Daoy (cell line): ENCODE data around the gene GIPR. TPM values are rescaled to one million over a fixed set of nuclear protein-coding genes. Genes with fewer than 3 reads are reported as not detected.

ENCODE experiments used
- DNase-seq: peaks from one replicate; pipeline ENCODE4 v3.0.0-alpha.2; 2015; ENCODE audit warnings: low read depth
- total RNA-seq: library from RNA; depleted of rRNA; stranded (reverse); fragments of >200 nt; shearing (Covaris generic); gene quantifications from 2 replicates; pipeline ENCODE4 v1.2.3, GENCODE V29; 2014; rRNA removed

Gene GIPR
- total RNA-seq, 1 experiment from 2014 or later = not detected

- DNase-seq = peak; percentile 99
Measured at GRCh38 chr19:45730368-45731288, 62.6 kb downstream of the GIPR start, which contains the start of gene FBXO46. FBXO46 (minus strand) TSS chr19:45730896; CDS start chr19:45713495, 17,401 bp downstream.

Other genes with a start within 250 kb of the GIPR start
- 121 and 154 TPM in 2 replicates for gene ERCC1, start 244.3 kb upstream of the GIPR start, total RNA-seq
- 0.80 and 0.83 TPM in 2 replicates for gene FOSB, start 200.2 kb upstream of the GIPR start, total RNA-seq
- gene RTN2, start 171.2 kb upstream of the GIPR start, total RNA-seq = 0.98 and 3.5 TPM in 2 replicates
- gene PPM1N, start 169.8 kb upstream of the GIPR start, total RNA-seq = 0.15 and 0.80 TPM in 2 replicates
- 121 and 175 TPM in 2 replicates for gene VASP, start 160.7 kb upstream of the GIPR start, total RNA-seq
- gene OPA3, start 83.4 kb upstream of the GIPR start, total RNA-seq = 7.4 and 8.9 TPM in 2 replicates
- not detected in 2 replicates for gene GPR4, start 66.0 kb upstream of the GIPR start, total RNA-seq
- 13.0 and 14.2 TPM in 2 replicates for gene EML2, start 28.8 kb upstream of the GIPR start, total RNA-seq
- gene SNRPD2, start 23.7 kb downstream of the GIPR start, total RNA-seq = 580 and 625 TPM in 2 replicates
- gene QPCTL, start 24.4 kb downstream of the GIPR start, total RNA-seq = 13.0 and 22.3 TPM in 2 replicates
- gene FBXO46, start 62.7 kb downstream of the GIPR start, total RNA-seq = 7.9 and 15.0 TPM in 2 replicates
- not detected in 2 replicates for gene MEIOSIN, start 65.2 kb downstream of the GIPR start, total RNA-seq
- 5.1 and 9.5 TPM in 2 replicates for gene SIX5, start 101.0 kb downstream of the GIPR start, total RNA-seq
- 8.4 and 8.7 TPM in 2 replicates for gene DMPK, start 114.3 kb downstream of the GIPR start, total RNA-seq
- 16.7 and 22.1 TPM in 2 replicates for gene DMWD, start 124.6 kb downstream of the GIPR start, total RNA-seq
- gene RSPH6A, start 147.1 kb downstream of the GIPR start, total RNA-seq = 0.06 TPM in 1 of 2 replicates, not detected in the other
- gene SYMPK, start 194.9 kb downstream of the GIPR start, total RNA-seq = 33.0 and 55.8 TPM in 2 replicates
- gene FOXA3, start 196.1 kb downstream of the GIPR start, total RNA-seq = 2.1 and 2.6 TPM in 2 replicates
- 52.9 and 60.1 TPM in 2 replicates for gene IRF2BP1, start 217.9 kb downstream of the GIPR start, total RNA-seq
- 0.09 and 2.5 TPM in 2 replicates for gene MYPOP, start 234.4 kb downstream of the GIPR start, total RNA-seq
- gene NANOS2, start 246.6 kb downstream of the GIPR start, total RNA-seq = not detected in 2 replicates